Measurements from ENCODE around the gene SPAAR.

DNA sequence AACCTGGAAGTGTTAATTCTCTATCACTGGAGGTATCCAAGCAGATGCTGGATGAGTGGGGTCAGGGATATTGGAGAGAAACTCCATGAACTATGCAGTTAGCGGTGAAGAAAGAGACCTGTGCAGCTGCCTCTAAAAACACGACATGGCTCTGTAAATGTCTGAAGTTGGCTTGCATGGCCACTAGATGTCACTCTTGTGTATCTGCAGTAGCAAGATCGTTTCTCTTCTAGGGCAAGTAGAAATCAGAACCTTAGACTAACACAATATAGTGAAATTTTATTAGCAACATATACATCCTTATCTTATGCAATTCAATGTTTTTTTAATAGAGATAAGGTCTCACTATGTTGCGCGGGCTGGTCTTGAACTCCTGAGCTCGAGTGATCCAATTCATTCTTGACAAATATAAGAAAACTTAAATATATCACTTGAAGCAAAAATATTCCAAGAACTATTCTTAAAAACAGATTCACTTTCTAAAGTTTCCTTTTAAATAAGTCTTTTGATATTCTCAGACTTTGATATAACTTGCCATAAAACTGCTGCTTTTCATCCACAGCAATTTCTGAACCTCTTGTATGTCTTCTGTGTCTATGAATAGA, 45.8 kb downstream of the SPAAR start:
- TF ChIP-seq, protein P1, sequence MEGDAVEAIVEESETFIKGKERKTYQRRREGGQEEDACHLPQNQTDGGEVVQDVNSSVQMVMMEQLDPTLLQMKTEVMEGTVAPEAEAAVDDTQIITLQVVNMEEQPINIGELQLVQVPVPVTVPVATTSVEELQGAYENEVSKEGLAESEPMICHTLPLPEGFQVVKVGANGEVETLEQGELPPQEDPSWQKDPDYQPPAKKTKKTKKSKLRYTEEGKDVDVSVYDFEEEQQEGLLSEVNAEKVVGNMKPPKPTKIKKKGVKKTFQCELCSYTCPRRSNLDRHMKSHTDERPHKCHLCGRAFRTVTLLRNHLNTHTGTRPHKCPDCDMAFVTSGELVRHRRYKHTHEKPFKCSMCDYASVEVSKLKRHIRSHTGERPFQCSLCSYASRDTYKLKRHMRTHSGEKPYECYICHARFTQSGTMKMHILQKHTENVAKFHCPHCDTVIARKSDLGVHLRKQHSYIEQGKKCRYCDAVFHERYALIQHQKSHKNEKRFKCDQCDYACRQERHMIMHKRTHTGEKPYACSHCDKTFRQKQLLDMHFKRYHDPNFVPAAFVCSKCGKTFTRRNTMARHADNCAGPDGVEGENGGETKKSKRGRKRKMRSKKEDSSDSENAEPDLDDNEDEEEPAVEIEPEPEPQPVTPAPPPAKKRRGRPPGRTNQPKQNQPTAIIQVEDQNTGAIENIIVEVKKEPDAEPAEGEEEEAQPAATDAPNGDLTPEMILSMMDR (IDR thresholded peaks at IDR 0.05; ENCODE audit: low read length) = peak; percentile 86
- no peak for TF ChIP-seq EZH2 (IDR thresholded peaks at IDR 0.05; ENCODE audit: borderline replicate concordance, low read length)
